Femur (tissue), 1 donor: ENCODE results near the gene TFF3.

Source experiments
- DNase-seq: peaks from one replicate; pipeline ENCODE4 v3.0.0-alpha.2; 2017

The TFF3 gene

GRCh38 chr21:42315296-42315891 is at the start of gene TFF3:
Gene TFF3 (minus strand): TSS chr21:42315409. CDS start chr21:42315374, 35 bp downstream.
- DNase-seq = peak; percentile 58

DNA sequence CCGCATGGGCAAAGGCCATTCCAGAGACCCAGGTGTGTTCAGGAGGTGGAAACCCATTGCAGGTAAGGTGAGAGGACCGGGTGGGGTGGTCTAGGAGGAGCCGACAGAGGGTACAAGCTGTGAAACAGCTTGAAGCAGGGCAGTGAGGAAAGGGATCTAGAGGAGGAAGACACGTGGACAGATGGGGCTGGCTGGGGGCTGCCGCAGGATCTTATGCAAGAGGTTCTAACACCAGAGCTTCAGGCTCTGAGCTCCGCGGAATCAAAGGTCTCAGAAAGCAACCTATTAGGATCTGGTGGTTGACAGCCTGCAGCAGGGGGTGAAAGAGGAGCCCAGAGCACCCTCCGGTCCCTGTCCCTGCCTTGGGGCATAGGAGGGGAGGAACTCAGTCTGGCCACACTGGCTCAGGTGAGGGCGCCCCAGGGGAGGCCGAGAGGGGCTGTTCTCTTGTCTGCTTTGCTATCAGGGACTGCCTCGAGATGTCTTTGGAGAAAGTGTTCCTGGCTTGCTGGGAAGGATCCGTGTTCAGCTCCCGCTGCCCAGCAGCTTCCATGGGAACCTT is 49.2 kb upstream of the TFF3 start:
- DNase-seq = no peak

- DNase-seq = no peak
These were observed 48.1 kb upstream of the TFF3 start for GRCh38 chr21:42363312-42363711.

- DNase-seq = no peak
These were observed 47.5 kb upstream of the TFF3 start for GRCh38 chr21:42362700-42363099.

DNA sequence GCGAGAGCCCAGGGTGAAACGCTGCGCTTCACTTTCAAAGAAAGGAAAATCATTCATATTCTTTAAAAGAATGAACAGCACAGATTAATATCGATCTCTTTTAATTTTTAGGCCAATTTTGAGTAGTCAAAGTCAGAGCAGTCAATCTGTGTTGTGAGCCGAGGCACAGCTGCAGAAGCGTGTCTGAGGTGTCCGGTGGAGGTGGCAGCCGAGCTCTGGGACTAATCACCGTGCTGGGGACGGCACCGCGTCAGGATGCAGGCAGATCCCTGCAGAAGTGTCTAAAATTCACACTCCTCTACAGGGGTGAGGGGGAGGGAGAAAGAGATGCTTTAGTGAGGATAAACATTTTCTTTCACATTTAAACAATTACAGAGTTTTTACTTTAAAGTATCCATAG is 47.0 kb upstream of the TFF3 start:
- DNase-seq = no peak

DNA sequence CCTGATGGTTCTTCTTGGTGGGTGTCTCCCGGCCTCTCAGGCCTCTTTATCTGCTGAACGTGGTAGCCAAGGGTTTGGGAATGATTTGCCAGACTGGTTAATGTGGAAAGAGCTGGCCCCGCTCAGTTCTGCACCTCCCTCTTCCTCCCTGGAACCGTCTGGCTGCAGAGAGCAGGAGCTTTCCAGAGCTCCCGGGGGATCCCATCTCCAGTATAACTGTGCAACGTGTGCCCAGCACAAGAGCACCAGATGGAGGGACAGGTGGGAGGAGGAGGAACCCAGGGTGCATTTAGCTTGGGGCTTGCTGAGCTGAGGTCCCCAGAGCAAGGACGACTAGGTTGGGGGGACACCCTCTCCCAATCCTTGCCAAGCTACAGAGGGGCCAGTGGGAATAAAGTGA is 46.1 kb upstream of the TFF3 start:
- no peak for DNase-seq

GRCh38 chr21:42360317-42360716 is 45.1 kb upstream of the TFF3 start:
- no peak for DNase-seq

GRCh38 chr21:42358937-42359336 is 43.7 kb upstream of the TFF3 start:
- no peak for DNase-seq

GRCh38 chr21:42358261-42358660 is 43.1 kb upstream of the TFF3 start:
- DNase-seq = no peak

DNA sequence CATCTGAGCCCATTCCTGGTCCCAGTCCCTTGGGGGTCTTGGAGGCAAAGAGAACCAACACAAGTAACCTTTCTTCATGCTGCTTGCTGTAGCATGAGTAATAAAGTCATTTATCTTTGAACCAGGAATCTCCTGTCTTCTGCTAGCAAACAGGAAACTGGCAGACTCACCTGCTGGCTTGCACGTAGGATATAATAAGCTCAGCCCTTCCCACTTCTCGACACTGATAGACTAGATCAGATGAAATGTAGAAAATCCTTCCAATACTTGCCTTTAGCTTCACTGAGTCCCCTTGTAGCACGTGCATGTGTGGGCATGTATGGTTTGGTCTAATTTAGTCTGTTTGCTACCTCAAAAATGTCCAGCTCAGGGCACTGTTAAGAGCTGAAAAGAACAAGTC is 42.1 kb upstream of the TFF3 start:
- no peak for DNase-seq

DNA sequence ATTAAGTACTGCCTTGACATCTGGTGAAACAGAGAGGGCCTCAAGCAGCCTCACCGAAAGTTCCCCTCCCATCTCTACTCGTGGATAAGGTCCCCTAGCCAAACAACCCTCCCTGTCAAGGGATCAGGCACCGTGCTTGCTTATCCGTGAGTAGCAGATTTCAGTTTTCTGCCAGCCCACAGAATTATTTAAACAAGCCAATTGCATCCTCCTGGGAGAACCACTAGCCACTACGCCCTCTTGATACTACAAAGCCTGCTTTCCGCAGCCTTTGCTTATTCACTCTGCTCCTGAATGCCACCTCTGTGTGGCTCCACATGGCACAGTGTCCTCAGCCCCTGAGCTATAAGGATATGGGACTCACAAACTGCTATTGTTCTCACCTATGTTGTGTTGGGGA is 41.4 kb upstream of the TFF3 start:
- DNase-seq = no peak

DNA sequence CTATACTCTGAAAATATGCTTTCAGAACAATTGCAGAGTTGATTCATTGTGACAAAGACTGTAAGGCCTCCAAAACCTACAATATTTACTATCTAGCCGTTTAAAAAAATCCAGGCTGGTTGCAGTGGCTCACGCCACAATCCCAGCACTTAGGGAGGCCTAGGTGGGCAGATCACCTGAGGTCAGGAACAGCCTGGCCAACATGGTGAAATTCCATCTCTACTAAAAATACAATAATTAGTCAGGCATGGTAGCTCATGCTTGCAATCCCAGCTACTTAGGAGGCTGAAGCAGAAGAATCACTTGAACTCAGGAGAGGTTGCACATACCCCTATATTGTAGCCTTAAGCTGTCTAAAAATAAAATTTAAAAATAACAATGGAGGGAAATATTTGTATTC is 40.8 kb upstream of the TFF3 start:
- no peak for DNase-seq

DNA sequence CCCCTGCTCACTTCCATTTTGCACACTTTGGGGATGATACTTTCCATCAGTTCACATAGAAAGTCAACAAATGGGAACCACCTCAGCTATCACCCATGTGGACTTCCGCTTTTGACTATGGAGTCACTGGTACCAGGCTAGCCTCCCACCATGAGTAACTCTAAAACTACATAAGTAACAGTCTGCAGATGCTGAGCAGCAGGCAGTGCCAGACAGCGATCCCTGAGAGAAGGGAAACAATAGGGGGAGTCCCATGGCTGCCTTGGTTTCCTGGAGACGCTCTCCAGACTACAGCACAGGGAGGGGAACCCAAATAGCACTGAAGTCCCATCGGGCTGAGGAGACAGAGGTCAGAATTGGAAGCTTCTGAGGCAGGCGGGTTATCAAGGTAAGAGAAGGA is 38.4 kb upstream of the TFF3 start:
- no peak for DNase-seq

DNA sequence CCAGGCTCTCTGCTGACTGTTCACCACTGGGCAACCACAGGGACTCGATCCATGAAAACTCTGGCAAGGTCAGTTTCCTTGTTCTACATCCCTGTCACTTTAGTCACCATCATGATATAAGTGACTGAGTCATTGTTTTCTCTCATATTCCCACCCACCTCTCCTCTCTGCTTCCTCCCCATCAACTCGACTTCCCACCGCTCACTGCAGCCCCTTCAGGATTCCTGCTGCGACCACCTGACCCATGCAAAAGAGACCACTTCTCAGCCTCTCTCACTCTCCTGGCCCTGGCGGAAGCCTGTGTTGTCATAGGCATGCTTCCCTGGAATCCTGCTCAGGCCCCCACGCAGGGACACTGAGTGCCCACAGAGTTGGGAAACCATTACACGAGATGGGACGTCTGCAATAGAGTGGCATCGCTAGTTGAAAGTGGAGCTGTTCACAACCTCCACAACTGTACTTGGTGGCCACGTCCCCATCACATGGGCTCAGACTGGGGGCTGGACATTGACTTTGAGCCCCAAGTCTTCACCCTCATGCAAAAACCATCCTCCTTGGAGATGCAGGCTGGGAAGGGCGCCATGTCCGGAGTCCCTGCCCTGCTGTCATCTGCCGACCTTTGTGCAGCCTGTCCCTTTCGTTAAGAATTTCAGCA is 37.4 kb upstream of the TFF3 start:
- no peak for DNase-seq

GRCh38 chr21:42351626-42352440 is 36.6 kb upstream of the TFF3 start:
- no peak for DNase-seq

DNA sequence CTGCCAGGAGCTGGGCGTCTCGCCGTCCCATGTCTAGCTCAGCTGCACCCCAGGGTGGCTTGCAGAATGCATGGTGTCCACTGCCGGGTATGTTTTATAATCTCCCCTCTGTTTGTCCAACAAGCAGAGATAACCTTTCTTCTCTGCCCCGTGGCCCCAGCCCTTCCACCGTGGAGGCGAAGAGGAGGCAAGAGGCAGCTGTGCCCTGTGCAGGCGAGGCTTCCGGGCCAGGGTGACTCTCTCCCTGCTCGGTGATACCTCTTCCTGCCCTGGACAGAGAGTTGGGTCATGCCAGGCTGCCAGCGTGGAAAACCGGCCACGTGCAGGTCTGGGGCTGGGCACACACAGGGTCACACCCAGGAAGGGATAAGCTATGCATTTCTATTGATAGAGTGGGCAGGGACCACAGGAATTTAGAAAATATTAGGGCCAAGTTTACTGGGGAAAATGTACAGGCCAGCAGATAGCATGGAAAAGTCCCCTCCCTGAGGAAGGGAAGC is 35.8 kb upstream of the TFF3 start, which contains the start of gene TFF2:
Gene TFF2, minus strand, starts transcription at position 68 of the 500 bp plus-strand sequence. Its CDS starts 37 bp downstream, at position 31.
- no peak for DNase-seq

DNA sequence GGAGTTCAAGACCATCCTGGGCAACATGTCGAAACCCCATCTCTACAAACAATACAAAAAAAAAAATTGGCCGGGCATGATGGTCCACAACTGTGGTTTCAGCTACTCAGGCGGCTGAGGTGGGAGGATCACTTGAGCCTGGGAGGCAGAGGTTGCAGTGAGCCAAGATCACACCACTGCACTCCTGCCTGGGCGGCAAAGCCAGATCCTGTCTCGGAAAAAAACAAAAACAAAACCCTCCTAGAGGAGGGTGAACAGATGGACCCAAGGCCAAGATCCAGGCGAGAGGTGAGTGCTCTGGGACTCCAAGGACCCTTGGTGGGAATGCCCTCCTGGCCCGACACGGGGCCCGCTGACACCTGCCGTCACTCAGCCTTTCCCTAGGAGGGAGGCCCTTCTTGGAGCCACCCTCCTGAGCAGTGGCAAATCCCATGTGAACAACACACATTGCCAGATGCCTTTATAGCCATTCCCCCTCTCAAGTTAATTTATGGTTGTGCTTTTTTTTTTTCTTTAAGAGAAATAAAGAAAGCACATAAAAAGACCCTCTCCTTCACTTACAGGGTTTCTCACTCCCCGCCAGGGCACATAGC is 35.2 kb upstream of the TFF3 start:
- DNase-seq = no peak

GRCh38 chr21:42349420-42350317 is 34.5 kb upstream of the TFF3 start:
- no peak for DNase-seq

- DNase-seq = no peak
These were observed 33.6 kb upstream of the TFF3 start for GRCh38 chr21:42348762-42349161.

DNA sequence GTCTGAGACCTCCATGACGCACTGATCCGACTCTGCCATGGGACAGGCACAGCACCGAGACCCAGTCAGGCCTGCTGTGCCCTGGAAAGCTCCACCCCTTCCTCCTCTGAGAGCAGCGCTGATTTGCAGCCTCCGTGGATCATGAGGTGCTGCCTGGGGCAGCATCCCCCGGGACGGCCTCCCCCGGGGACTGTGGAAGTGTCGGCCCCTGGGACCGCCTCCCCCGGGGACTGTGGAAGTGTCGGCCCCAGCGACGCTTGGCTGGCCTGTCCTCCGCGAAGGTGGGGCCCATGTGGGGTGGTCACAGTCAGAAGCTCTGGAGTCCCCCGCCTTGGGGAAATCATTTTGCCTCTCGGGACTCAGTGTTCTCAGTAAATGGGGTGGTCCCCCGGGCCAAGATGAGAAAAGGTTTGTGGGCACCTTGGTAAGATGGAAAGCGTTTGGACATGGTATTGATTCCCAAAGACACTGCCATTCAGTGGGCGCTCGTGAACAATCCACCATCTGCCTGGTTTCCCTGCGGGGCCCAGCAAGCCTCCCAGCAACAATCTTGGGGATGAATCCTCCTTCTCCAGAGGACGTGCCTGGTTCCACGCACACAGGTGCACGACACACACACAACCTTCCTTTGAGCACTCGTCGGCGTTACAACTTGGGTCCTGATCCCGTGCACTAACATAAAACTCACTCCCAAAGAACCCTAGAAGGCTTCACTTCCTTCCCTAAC is 32.6 kb upstream of the TFF3 start:
- DNase-seq = no peak
